Amniotic stem cell (primary cell): ENCODE results near the gene RGMB.
A peak's percentile ranks its signal among the peaks of the same experiment; 100 is the strongest.
"Not testable (repeated sequence)": the region's sequence is repeated elsewhere in the genome, so short reads cannot be mapped to it uniquely, and the experiment has no call there.

ENCODE experiments used
- DNase-seq: peaks from one replicate; lab custom pipeline; 2025; lab: John Stamatoyannopoulos, UW

The RGMB gene

GRCh38 chr5:98773464-98774191 is at the start of gene RGMB:
TSS of gene RGMB (plus strand) at chr5:98773663. CDS start at chr5:98774071, 408 bp downstream.
- peak; percentile 97 for DNase-seq

- DNase-seq: no peak
These were observed 47.2 kb upstream of the RGMB start for GRCh38 chr5:98726258-98726657.

GRCh38 chr5:98727686-98728085 is 45.8 kb upstream of the RGMB start:
- DNase-seq: no peak

GRCh38 chr5:98734646-98735045 is 38.8 kb upstream of the RGMB start:
- no peak for DNase-seq

GRCh38 chr5:98735806-98736507 is 37.5 kb upstream of the RGMB start:
- no peak for DNase-seq

GRCh38 chr5:98736753-98737152 is 36.7 kb upstream of the RGMB start:
- DNase-seq: no peak

GRCh38 chr5:98737441-98737840 is 36.0 kb upstream of the RGMB start:
- DNase-seq: not testable (repeated sequence)

- DNase-seq: not testable (repeated sequence)
These were observed 34.8 kb upstream of the RGMB start for GRCh38 chr5:98738481-98739149.

GRCh38 chr5:98741926-98742325 is 31.5 kb upstream of the RGMB start:
- no peak for DNase-seq

GRCh38 chr5:98742396-98743073 is 30.9 kb upstream of the RGMB start:
- no peak for DNase-seq

GRCh38 chr5:98748259-98748658 is 25.2 kb upstream of the RGMB start:
- not testable (repeated sequence) for DNase-seq

GRCh38 chr5:98749046-98749445 is 24.4 kb upstream of the RGMB start:
- DNase-seq: no peak

GRCh38 chr5:98750693-98751092 is 22.8 kb upstream of the RGMB start:
- DNase-seq: no peak

- DNase-seq: not testable (repeated sequence)
These were observed 21.1 kb upstream of the RGMB start for GRCh38 chr5:98752331-98752730.

GRCh38 chr5:98752801-98753200 is 20.7 kb upstream of the RGMB start:
- DNase-seq: not testable (repeated sequence)

GRCh38 chr5:98753507-98753906 is 20.0 kb upstream of the RGMB start:
- no peak for DNase-seq

- peak; percentile 48 for DNase-seq
These were observed 18.1 kb upstream of the RGMB start for GRCh38 chr5:98755406-98755805.

- DNase-seq: no peak
These were observed 15.5 kb upstream of the RGMB start for GRCh38 chr5:98757978-98758377.

- DNase-seq: peak; percentile 36
These were observed 10.3 kb upstream of the RGMB start for GRCh38 chr5:98763001-98763630.

- no peak for DNase-seq
These were observed 7.6 kb upstream of the RGMB start for GRCh38 chr5:98765815-98766214.

- DNase-seq: no peak
These were observed 5.9 kb upstream of the RGMB start for GRCh38 chr5:98767581-98767980.
